ENCODE data around the gene PF4V1.

PF4V1 gene

DNA sequence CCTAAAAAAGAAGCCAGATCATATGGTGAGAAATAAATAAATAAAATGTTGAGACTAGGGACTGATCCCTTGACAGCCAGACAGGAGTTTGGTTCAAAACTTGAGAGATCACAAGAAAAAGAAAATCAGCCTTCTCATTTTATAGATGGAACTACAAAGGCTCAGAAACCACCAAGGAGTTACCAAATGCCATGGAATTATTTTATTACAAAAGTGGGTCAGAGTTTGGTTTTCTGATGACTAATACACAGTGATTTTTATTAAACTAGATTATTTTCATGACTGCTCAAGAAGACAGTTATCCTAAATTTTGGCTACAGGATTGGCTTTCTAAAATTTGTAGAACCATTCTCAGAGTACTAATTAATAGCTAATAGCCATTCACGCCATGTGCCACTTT is 22.3 kb downstream of the PF4V1 start:
- Histone ChIP-seq H3K4me3 (ENCODE audit: low read depth in 1 of 5, low read length in 5 of 5) (no peak overlapping the region), H3K27ac (ENCODE audit: low read depth, low read length) (no peak overlapping the region), H3K9ac (ENCODE audit: low read length in 5 of 5) (no peak overlapping the region), H3K9me3 (ENCODE audit: control insufficient read depth in 5 of 5, low read length in 5 of 5) (peaks cover 0 to 3% (median 0%) of the 10 kb centered on the region in 5 donors), H3K36me3 (ENCODE audit: control insufficient read depth in 5 of 5, insufficient read depth in 5 of 5, low read length in 5 of 5) (no peaks in the 10 kb centered on the region), H3K4me1 (ENCODE audit: control insufficient read depth in 5 of 5, insufficient read depth in 5 of 5, low read length in 5 of 5) (peaks cover 0 to 13% (median 4%) of the 10 kb centered on the region in 5 donors), H3K27me3 (ENCODE audit: control insufficient read depth in 5 of 5, insufficient read depth in 4 of 5, low read length in 5 of 5) (no peaks in the 10 kb centered on the region)

DNA sequence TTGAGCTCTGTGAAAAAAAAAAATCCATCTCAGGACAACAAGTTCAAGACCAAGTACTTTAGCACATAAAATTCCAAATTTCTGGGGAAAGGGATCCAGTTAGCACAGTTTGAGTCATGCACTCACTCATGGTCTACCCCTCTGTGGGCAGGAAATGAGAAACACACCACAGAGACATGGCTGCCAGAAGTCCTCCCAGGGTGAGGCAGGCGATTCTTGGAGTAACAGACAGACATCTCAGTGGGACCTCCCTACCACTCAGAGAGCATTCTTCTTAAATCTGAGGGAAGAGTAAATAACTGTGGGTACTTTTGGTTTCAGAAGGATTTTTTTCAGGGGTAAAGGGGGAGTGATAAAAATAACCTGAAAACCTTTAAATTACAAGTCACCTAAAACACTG is 30.2 kb downstream of the PF4V1 start:
- no peak overlapping the region for H3K4me3 ChIP-seq (ENCODE audit: low read depth in 1 of 5, low read length in 5 of 5)
- H3K27me3 ChIP-seq (ENCODE audit: control insufficient read depth in 5 of 5, insufficient read depth in 4 of 5, low read length in 5 of 5), result peaks cover 0 to 3% (median 0%) of the 10 kb centered on the region in 5 donors
- H3K9ac ChIP-seq (ENCODE audit: low read length in 5 of 5), result no peak overlapping the region
- H3K9me3 ChIP-seq (ENCODE audit: control insufficient read depth in 5 of 5, low read length in 5 of 5), result peaks cover 0 to 3% (median 0%) of the 10 kb centered on the region in 5 donors
- H3K4me1 ChIP-seq (ENCODE audit: control insufficient read depth in 5 of 5, insufficient read depth in 5 of 5, low read length in 5 of 5), result no peaks in the 10 kb centered on the region
- H3K27ac ChIP-seq (ENCODE audit: low read depth, low read length), result no peak overlapping the region
- no peaks in the 10 kb centered on the region for H3K36me3 ChIP-seq (ENCODE audit: control insufficient read depth in 5 of 5, insufficient read depth in 5 of 5, low read length in 5 of 5)

GRCh38 chr4:73885574-73886267 is 32.6 kb downstream of the PF4V1 start:
- no peaks in the 10 kb centered on the region for H3K36me3 ChIP-seq (ENCODE audit: control insufficient read depth in 5 of 5, insufficient read depth in 5 of 5, low read length in 5 of 5)
- no peak overlapping the region for H3K4me3 ChIP-seq (ENCODE audit: low read depth in 1 of 5, low read length in 5 of 5)
- no peak overlapping the region for H3K9ac ChIP-seq (ENCODE audit: low read length in 5 of 5)
- H3K9me3 ChIP-seq (ENCODE audit: control insufficient read depth in 5 of 5, low read length in 5 of 5), result no peaks in the 10 kb centered on the region
- H3K27ac ChIP-seq (ENCODE audit: low read depth, low read length), result no peak overlapping the region
- H3K4me1 ChIP-seq (ENCODE audit: control insufficient read depth in 5 of 5, insufficient read depth in 5 of 5, low read length in 5 of 5), result no peaks in the 10 kb centered on the region
- peaks cover 0 to 3% (median 0%) of the 10 kb centered on the region in 5 donors for H3K27me3 ChIP-seq (ENCODE audit: control insufficient read depth in 5 of 5, insufficient read depth in 4 of 5, low read length in 5 of 5)

GRCh38 chr4:73891326-73891725 is 38.2 kb downstream of the PF4V1 start:
- H3K36me3 ChIP-seq (ENCODE audit: control insufficient read depth in 5 of 5, insufficient read depth in 5 of 5, low read length in 5 of 5), result no peaks in the 10 kb centered on the region
- peaks cover 2 to 28% (median 22%) of the 10 kb centered on the region in 5 donors for H3K4me1 ChIP-seq (ENCODE audit: control insufficient read depth in 5 of 5, insufficient read depth in 5 of 5, low read length in 5 of 5)
- no peak overlapping the region for H3K9ac ChIP-seq (ENCODE audit: low read length in 5 of 5)
- no peak overlapping the region for H3K27ac ChIP-seq (ENCODE audit: low read depth, low read length)
- H3K27me3 ChIP-seq (ENCODE audit: control insufficient read depth in 5 of 5, insufficient read depth in 4 of 5, low read length in 5 of 5), result no peaks in the 10 kb centered on the region
- no peaks in the 10 kb centered on the region for H3K9me3 ChIP-seq (ENCODE audit: control insufficient read depth in 5 of 5, low read length in 5 of 5)
- no peak overlapping the region for H3K4me3 ChIP-seq (ENCODE audit: low read depth in 1 of 5, low read length in 5 of 5)

DNA sequence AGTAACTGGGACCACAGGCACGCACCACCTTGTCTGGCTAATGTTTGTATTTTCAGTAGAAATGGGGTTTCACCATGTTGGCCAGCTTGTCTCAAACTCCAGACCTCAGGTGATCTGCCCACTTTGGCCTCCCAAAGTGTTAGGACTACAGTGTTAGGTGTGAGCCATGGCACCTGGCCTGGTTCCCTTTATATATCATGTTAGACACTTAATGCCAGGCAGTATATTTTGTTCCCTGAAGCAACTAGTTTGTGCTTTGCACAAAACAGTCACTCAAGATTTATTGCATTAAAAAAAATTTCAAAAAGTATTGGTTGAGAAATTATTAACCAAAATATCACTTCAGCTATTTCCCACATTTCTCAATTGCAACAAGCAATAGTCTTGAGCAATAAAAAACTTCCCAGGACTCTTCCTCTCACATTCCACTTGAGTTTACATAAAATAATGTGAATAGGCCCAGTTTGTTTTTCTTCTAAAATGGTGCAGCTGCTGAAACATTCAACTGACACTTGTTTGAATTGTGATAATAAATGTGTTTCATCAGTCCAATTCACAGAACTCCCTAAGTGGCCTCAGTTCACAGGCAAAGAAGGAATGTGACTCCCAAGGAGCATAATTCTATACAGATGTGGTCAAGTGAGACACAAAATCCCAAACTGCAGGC is 38.8 kb downstream of the PF4V1 start:
- Histone ChIP-seq H3K9ac (ENCODE audit: low read length in 5 of 5) (no peak overlapping the region), H3K9me3 (ENCODE audit: control insufficient read depth in 5 of 5, low read length in 5 of 5) (no peaks in the 10 kb centered on the region), H3K27me3 (ENCODE audit: control insufficient read depth in 5 of 5, insufficient read depth in 4 of 5, low read length in 5 of 5) (no peaks in the 10 kb centered on the region), H3K27ac (ENCODE audit: low read depth, low read length) (no peak overlapping the region), H3K4me1 (ENCODE audit: control insufficient read depth in 5 of 5, insufficient read depth in 5 of 5, low read length in 5 of 5) (peaks cover 2 to 28% (median 22%) of the 10 kb centered on the region in 5 donors), H3K4me3 (ENCODE audit: low read depth in 1 of 5, low read length in 5 of 5) (no peak overlapping the region), H3K36me3 (ENCODE audit: control insufficient read depth in 5 of 5, insufficient read depth in 5 of 5, low read length in 5 of 5) (no peaks in the 10 kb centered on the region)

GRCh38 chr4:73892966-73893365 is 39.9 kb downstream of the PF4V1 start:
- H3K9me3 ChIP-seq (ENCODE audit: control insufficient read depth in 5 of 5, low read length in 5 of 5), result no peaks in the 10 kb centered on the region
- no peaks in the 10 kb centered on the region for H3K27me3 ChIP-seq (ENCODE audit: control insufficient read depth in 5 of 5, insufficient read depth in 4 of 5, low read length in 5 of 5)
- H3K27ac ChIP-seq (ENCODE audit: low read depth, low read length), result no peak overlapping the region
- H3K4me1 ChIP-seq (ENCODE audit: control insufficient read depth in 5 of 5, insufficient read depth in 5 of 5, low read length in 5 of 5), result peaks cover 2 to 36% (median 22%) of the 10 kb centered on the region in 5 donors
- no peaks in the 10 kb centered on the region for H3K36me3 ChIP-seq (ENCODE audit: control insufficient read depth in 5 of 5, insufficient read depth in 5 of 5, low read length in 5 of 5)
- H3K9ac ChIP-seq (ENCODE audit: low read length in 5 of 5), result no peak overlapping the region
- no peak overlapping the region for H3K4me3 ChIP-seq (ENCODE audit: low read depth in 1 of 5, low read length in 5 of 5)

DNA sequence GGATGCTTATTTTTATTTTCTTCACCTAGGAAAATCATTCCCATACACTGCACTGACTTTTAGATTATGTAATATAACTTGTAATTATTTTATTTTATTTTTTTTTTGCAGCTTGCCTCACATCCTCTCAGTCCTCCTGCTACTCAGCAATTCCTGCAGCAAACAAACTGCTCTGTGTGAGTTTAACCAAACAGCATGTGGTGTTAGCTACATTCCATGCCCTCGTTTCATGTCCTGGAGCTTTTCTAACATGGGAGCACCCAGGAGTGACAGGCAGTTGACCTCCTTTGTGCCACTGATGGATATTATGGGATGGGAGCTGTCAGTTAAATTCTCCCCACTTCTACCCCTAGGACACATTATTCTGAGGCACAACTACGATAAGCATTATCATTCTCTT is 40.9 kb downstream of the PF4V1 start:
- no peaks in the 10 kb centered on the region for H3K9me3 ChIP-seq (ENCODE audit: control insufficient read depth in 5 of 5, low read length in 5 of 5)
- no peak overlapping the region for H3K9ac ChIP-seq (ENCODE audit: low read length in 5 of 5)
- no peak overlapping the region for H3K27ac ChIP-seq (ENCODE audit: low read depth, low read length)

GRCh38 chr4:73895201-73896175 is 42.4 kb downstream of the PF4V1 start:
- no peaks in the 10 kb centered on the region for H3K27me3 ChIP-seq (ENCODE audit: control insufficient read depth in 5 of 5, insufficient read depth in 4 of 5, low read length in 5 of 5)
- H3K9me3 ChIP-seq (ENCODE audit: control insufficient read depth in 5 of 5, low read length in 5 of 5), result no peaks in the 10 kb centered on the region
- H3K4me3 ChIP-seq (ENCODE audit: low read depth in 1 of 5, low read length in 5 of 5), result no peak overlapping the region
- no peaks in the 10 kb centered on the region for H3K36me3 ChIP-seq (ENCODE audit: control insufficient read depth in 5 of 5, insufficient read depth in 5 of 5, low read length in 5 of 5)
- H3K9ac ChIP-seq (ENCODE audit: low read length in 5 of 5), result no peak overlapping the region
- H3K4me1 ChIP-seq (ENCODE audit: control insufficient read depth in 5 of 5, insufficient read depth in 5 of 5, low read length in 5 of 5), result peaks cover 2 to 36% (median 22%) of the 10 kb centered on the region in 5 donors
- H3K27ac ChIP-seq (ENCODE audit: low read depth, low read length), result no peak overlapping the region

More for the DNA sequence above, 40.9 kb downstream of the PF4V1 start:
- H3K4me3 ChIP-seq (ENCODE audit: low read depth in 1 of 5, low read length in 5 of 5), result no peak overlapping the region
- H3K36me3 ChIP-seq (ENCODE audit: control insufficient read depth in 5 of 5, insufficient read depth in 5 of 5, low read length in 5 of 5), result no peaks in the 10 kb centered on the region
- H3K4me1 ChIP-seq (ENCODE audit: control insufficient read depth in 5 of 5, insufficient read depth in 5 of 5, low read length in 5 of 5), result peaks cover 2 to 36% (median 22%) of the 10 kb centered on the region in 5 donors
- H3K27me3 ChIP-seq (ENCODE audit: control insufficient read depth in 5 of 5, insufficient read depth in 4 of 5, low read length in 5 of 5), result no peaks in the 10 kb centered on the region

- no peak overlapping the region for H3K27ac ChIP-seq (ENCODE audit: low read depth, low read length)
- H3K4me1 ChIP-seq (ENCODE audit: control insufficient read depth in 5 of 5, insufficient read depth in 5 of 5, low read length in 5 of 5), result peaks cover 2 to 34% (median 22%) of the 10 kb centered on the region in 5 donors
- no peak overlapping the region for H3K9ac ChIP-seq (ENCODE audit: low read length in 5 of 5)
- H3K4me3 ChIP-seq (ENCODE audit: low read depth in 1 of 5, low read length in 5 of 5), result no peak overlapping the region
- H3K9me3 ChIP-seq (ENCODE audit: control insufficient read depth in 5 of 5, low read length in 5 of 5), result no peaks in the 10 kb centered on the region
- no peaks in the 10 kb centered on the region for H3K27me3 ChIP-seq (ENCODE audit: control insufficient read depth in 5 of 5, insufficient read depth in 4 of 5, low read length in 5 of 5)
- H3K36me3 ChIP-seq (ENCODE audit: control insufficient read depth in 5 of 5, insufficient read depth in 5 of 5, low read length in 5 of 5), result no peaks in the 10 kb centered on the region
Measured at GRCh38 chr4:73896416-73896815, 43.3 kb downstream of the PF4V1 start.

All from subcutaneous abdominal adipose tissue (tissue), 5 donors.